HEK293 (cell line): ENCODE results near the gene MSH2.

Experiments
- HIC1 ChIP-seq: fragments of 450-650 bp; formaldehyde crosslinking; IDR thresholded peaks from 2 replicates; pipeline ENCODE4 v1.5.1; 2016; ENCODE audit warnings: missing biosample characterization, missing genetic modification characterization
- KLF10 ChIP-seq: fragments of 450-650 bp; IDR thresholded peaks from 2 replicates; pipeline ENCODE4 v1.5.1; 2018; ENCODE audit warnings: missing biosample characterization, mild to moderate bottlenecking, missing genetic modification characterization
- PATZ1 ChIP-seq: fragments of 450-650 bp; formaldehyde crosslinking; IDR thresholded peaks from 2 replicates; pipeline ENCODE4 v1.5.1; 2016; ENCODE audit warnings: missing biosample characterization, missing genetic modification characterization
- ZBTB44 ChIP-seq: fragments of 450-650 bp; IDR thresholded peaks from 2 replicates; pipeline ENCODE4 v1.5.1; 2018; ENCODE audit warnings: missing biosample characterization, mild to moderate bottlenecking, missing genetic modification characterization
- ZNF624 ChIP-seq: fragments of 450-650 bp; formaldehyde crosslinking; IDR thresholded peaks from 2 replicates; pipeline ENCODE4 v1.5.1; 2017; ENCODE audit warnings: missing biosample characterization, missing genetic modification characterization
- TF ChIP-seq, protein P1 (sequence below): fragments of 450-650 bp; formaldehyde crosslinking; IDR thresholded peaks from 2 replicates; pipeline ENCODE4 v1.5.1; 2016; ENCODE audit warnings: missing biosample characterization, missing genetic modification characterization

GRCh38 chr2:47528874-47529273 lies 125.9 kb downstream of the MSH2 start:
- TF ChIP-seq, protein P1, sequence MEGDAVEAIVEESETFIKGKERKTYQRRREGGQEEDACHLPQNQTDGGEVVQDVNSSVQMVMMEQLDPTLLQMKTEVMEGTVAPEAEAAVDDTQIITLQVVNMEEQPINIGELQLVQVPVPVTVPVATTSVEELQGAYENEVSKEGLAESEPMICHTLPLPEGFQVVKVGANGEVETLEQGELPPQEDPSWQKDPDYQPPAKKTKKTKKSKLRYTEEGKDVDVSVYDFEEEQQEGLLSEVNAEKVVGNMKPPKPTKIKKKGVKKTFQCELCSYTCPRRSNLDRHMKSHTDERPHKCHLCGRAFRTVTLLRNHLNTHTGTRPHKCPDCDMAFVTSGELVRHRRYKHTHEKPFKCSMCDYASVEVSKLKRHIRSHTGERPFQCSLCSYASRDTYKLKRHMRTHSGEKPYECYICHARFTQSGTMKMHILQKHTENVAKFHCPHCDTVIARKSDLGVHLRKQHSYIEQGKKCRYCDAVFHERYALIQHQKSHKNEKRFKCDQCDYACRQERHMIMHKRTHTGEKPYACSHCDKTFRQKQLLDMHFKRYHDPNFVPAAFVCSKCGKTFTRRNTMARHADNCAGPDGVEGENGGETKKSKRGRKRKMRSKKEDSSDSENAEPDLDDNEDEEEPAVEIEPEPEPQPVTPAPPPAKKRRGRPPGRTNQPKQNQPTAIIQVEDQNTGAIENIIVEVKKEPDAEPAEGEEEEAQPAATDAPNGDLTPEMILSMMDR (tag by site-specific recombination) = no peak
- no peak for TF ChIP-seq PATZ1
- no peak for TF ChIP-seq KLF10 (tag by site-specific recombination)
- TF ChIP-seq ZBTB44 (tag by site-specific recombination) = no peak
- TF ChIP-seq HIC1 (tag by site-specific recombination) = no peak
- no peak for TF ChIP-seq ZNF624
